ENCODE results near the gene GBX2. TPM values are rescaled to one million over a fixed set of nuclear protein-coding genes. Genes with fewer than 3 reads are reported as not detected.

The GBX2 gene
- total RNA-seq, 2 experiments from 2014 or later = not detected

DNA sequence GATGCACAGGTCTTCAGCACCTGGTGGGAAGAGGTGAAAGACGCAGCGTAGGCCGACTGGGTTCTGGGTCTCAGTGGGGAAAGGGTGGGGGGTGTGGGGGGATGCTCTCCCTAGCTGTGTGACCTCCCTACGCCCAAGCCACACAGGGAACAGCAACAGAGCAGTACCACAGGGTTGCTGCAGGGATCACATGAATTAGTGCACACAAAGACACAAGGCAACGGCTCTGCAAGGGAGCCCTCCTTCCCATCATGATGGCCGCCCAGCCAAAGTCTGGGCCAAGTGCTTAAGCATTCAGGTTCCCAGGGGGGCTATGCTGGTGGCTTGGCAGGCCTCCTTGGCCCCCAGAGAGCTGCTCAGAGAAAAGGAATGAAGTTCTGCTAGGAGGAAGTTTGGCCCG is 28.2 kb upstream of the GBX2 start:
- Mint-ChIP-seq H3K27me3 (peaks cover 12% of the 10 kb centered on the region), H3K36me3 (ENCODE audit: low read depth) (no peaks in the 10 kb centered on the region), H3K4me1 (ENCODE audit: low read depth) (no peaks in the 10 kb centered on the region), H3K27ac (no peak overlapping the region), H3K4me3 (no peak overlapping the region), H3K9me3 (no peaks in the 10 kb centered on the region)
- no peak for ATAC-seq (ENCODE audit: poor library complexity)
- Histone ChIP-seq H3K36me3 (ENCODE audit: insufficient read depth, low read length) (no peaks in the 10 kb centered on the region), H3K4me1 (ENCODE audit: insufficient read depth, low read length) (no peaks in the 10 kb centered on the region), H3K27me3 (ENCODE audit: control insufficient read depth in 1 of 2, insufficient read depth in 2 of 2, low read length in 2 of 2) (peaks cover 0 to 4% of the 10 kb centered on the region in 2 experiments), H3K9me3 (ENCODE audit: control insufficient read depth in 1 of 2, insufficient read depth in 1 of 2, low read length in 2 of 2) (no peaks in the 10 kb centered on the region), H3K4me3 (ENCODE audit: low read length) (no peak overlapping the region), H3K27ac (ENCODE audit: low read depth in 1 of 2, low read length in 2 of 2) (no peak overlapping the region)
- ChIA-PET POLR2A (no interaction called here), CTCF (no interaction called here)
- no peak for DNase-seq
- TF ChIP-seq, protein P1, sequence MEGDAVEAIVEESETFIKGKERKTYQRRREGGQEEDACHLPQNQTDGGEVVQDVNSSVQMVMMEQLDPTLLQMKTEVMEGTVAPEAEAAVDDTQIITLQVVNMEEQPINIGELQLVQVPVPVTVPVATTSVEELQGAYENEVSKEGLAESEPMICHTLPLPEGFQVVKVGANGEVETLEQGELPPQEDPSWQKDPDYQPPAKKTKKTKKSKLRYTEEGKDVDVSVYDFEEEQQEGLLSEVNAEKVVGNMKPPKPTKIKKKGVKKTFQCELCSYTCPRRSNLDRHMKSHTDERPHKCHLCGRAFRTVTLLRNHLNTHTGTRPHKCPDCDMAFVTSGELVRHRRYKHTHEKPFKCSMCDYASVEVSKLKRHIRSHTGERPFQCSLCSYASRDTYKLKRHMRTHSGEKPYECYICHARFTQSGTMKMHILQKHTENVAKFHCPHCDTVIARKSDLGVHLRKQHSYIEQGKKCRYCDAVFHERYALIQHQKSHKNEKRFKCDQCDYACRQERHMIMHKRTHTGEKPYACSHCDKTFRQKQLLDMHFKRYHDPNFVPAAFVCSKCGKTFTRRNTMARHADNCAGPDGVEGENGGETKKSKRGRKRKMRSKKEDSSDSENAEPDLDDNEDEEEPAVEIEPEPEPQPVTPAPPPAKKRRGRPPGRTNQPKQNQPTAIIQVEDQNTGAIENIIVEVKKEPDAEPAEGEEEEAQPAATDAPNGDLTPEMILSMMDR (IDR thresholded peaks at IDR 0.05) = no peak
- intact Hi-C loops (cut with DNase I, micrococcal nuclease) = no loop called here

GRCh38 chr2:236195726-236196125 is 27.5 kb upstream of the GBX2 start:
- H3K4me1 Mint-ChIP-seq (ENCODE audit: low read depth) = no peaks in the 10 kb centered on the region
- Histone ChIP-seq H3K4me1 (ENCODE audit: insufficient read depth, low read length) (no peaks in the 10 kb centered on the region), H3K27ac (ENCODE audit: low read depth in 1 of 2, low read length in 2 of 2) (no peak overlapping the region), H3K9me3 (ENCODE audit: control insufficient read depth in 1 of 2, insufficient read depth in 1 of 2, low read length in 2 of 2) (no peaks in the 10 kb centered on the region), H3K4me3 (ENCODE audit: low read length) (no peak overlapping the region), H3K36me3 (ENCODE audit: insufficient read depth, low read length) (no peaks in the 10 kb centered on the region), H3K27me3 (ENCODE audit: control insufficient read depth in 1 of 2, insufficient read depth in 2 of 2, low read length in 2 of 2) (peaks cover 0 to 4% of the 10 kb centered on the region in 2 experiments)
- ATAC-seq (ENCODE audit: poor library complexity) (no peak), DNase-seq (no peak)
- H3K4me3 Mint-ChIP-seq = no peak overlapping the region
- CTCF ChIA-PET = no interaction called here
- H3K9me3 Mint-ChIP-seq = no peaks in the 10 kb centered on the region
- no peaks in the 10 kb centered on the region for H3K36me3 Mint-ChIP-seq (ENCODE audit: low read depth)
- POLR2A ChIA-PET = no interaction called here
- TF ChIP-seq, protein P1 (IDR thresholded peaks at IDR 0.05) = no peak
- intact Hi-C loops (cut with DNase I, micrococcal nuclease) = no loop called here
- no peak overlapping the region for H3K27ac Mint-ChIP-seq
- H3K27me3 Mint-ChIP-seq = peaks cover 9% of the 10 kb centered on the region

DNA sequence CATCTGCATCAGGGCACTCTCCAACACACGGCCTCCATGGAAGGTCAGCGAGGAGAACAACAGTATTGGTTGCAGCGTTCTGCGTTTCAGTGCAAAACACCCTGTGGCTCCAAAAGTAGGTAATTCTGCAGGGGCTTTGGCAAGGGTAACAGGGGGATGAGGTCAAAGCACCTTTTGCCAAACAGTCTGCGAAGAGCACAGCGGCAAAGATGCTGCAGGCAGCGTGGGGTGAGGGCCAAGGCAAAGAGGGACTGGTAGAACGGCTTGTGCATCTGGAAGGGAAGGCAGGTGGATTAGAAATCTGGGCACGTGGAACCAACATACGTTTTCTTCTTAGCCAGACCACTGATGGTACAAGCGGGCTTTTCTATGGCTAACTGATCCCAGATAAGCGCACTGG is 26.6 kb upstream of the GBX2 start:
- H3K27me3 ChIP-seq (ENCODE audit: control insufficient read depth in 1 of 2, insufficient read depth in 2 of 2, low read length in 2 of 2) = peaks cover 0 to 4% of the 10 kb centered on the region in 2 experiments
- H3K27ac ChIP-seq (ENCODE audit: low read depth in 1 of 2, low read length in 2 of 2) = no peak overlapping the region
- no peak overlapping the region for H3K27ac Mint-ChIP-seq
- H3K4me3 Mint-ChIP-seq = no peak overlapping the region
- H3K36me3 ChIP-seq (ENCODE audit: insufficient read depth, low read length) = no peaks in the 10 kb centered on the region
- no peaks in the 10 kb centered on the region for H3K4me1 ChIP-seq (ENCODE audit: insufficient read depth, low read length)
- no peaks in the 10 kb centered on the region for H3K9me3 Mint-ChIP-seq
- ATAC-seq (ENCODE audit: poor library complexity) (no peak), DNase-seq (no peak)
- intact Hi-C loops (cut with DNase I, micrococcal nuclease) = no loop called here
- no peaks in the 10 kb centered on the region for H3K4me1 Mint-ChIP-seq (ENCODE audit: low read depth)
- POLR2A ChIA-PET = no interaction called here
- no peaks in the 10 kb centered on the region for H3K9me3 ChIP-seq (ENCODE audit: control insufficient read depth in 1 of 2, insufficient read depth in 1 of 2, low read length in 2 of 2)
- H3K4me3 ChIP-seq (ENCODE audit: low read length) = no peak overlapping the region
- H3K36me3 Mint-ChIP-seq (ENCODE audit: low read depth) = no peaks in the 10 kb centered on the region
- peaks cover 5% of the 10 kb centered on the region for H3K27me3 Mint-ChIP-seq
- TF ChIP-seq, protein P1 (IDR thresholded peaks at IDR 0.05) = no peak
- CTCF ChIA-PET = no interaction called here
